ENCODE measurements around the gene NUDT2.

GRCh38 chr9:34333836-34334235, 4.5 kb downstream of the NUDT2 start:
- TF ChIP-seq CTCF (IDR thresholded peaks at IDR 0.05) (no peak), YY1 (IDR thresholded peaks at IDR 0.05; ENCODE audit: low read depth) (no peak), TAF1 (IDR thresholded peaks at IDR 0.05; ENCODE audit: borderline replicate concordance, low read depth, low read length) (no peak), POLR2AphosphoS5 (IDR thresholded peaks at IDR 0.05; ENCODE audit: low read depth, low read length) (no peak), REST (IDR thresholded peaks at IDR 0.05; ENCODE audit: low read depth, low read length) (no peak), GATA2 (CRISPR knock-in tag; IDR thresholded peaks at IDR 0.05) (no peak), PBX3 (IDR thresholded peaks at IDR 0.05) (no peak), EP300 (IDR thresholded peaks at IDR 0.05; ENCODE audit: borderline replicate concordance in 1 of 2, low read depth in 1 of 2, low read length in 1 of 2) (no peak), JUND (IDR thresholded peaks at IDR 0.05) (no peak), RFX5 (IDR thresholded peaks at IDR 0.05; ENCODE audit: low read length) (no peak)
